HL-60/S4 (cell line): Measurements from ENCODE around the gene DENND1A.

Experiments
- in situ Hi-C: fragments of 300-500 bp; cut with MboI; formaldehyde crosslinking; loops from 2 replicates; pipeline ENCODE4 v1.14.3; 2022; ENCODE audit warnings: low sequenced_read_pairs

DENND1A gene

DNA sequence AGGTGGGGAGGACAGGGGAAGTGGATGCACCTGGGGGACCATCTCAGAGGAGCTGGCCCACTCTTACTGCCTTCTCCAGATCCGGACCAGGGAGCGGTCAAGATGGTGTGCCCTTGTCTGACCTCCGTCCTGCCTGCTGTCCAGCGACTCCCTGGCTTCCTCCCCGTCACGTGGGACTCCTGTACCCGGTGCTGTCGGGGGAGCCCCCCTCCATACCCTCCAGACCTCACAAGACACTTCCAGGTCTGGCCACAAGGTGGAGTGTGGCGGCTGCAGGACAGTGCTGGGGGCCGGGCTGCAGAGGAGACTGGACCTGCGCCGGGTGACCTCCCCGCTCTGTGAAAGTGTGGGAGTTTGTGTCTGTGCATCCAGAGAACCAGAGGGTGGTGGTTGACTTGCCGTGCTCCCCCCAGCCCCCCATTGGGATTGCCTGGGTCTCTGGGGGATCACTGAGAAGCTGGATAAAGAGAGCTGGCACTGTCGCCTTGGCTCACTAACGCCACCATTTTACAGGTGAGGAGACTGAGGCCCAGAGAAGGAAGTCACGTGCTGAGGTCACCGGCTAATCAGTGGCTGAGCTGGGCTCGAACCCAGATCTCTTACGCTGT is 575.8 kb downstream of the DENND1A start:
- in situ Hi-C loops: loop anchor here (10.0 kb wide), 1 partner anchor 889 kb away; no protein-coding TSS in a partner anchor

DNA sequence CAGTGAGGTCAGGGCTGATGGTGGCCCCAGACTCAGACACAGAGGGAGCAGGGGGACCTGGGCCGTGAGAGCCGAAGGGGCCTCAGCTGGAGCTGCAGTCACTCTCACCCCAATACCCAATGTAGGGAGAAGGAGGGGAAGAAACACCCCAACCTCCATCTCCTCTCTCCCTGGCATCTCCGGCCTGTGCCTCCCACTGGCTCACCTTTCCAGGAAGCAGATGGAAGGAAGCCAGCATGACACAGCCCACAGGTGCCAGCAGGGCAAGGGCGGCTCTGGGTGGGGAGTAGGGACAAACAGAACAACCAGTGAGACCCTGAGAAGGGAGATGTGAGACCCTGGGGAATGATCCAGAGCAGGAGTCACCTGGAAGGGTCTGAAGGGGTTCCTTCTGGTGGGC is 576.9 kb downstream of the DENND1A start:
- in situ Hi-C loops: loop anchor here (10.0 kb wide), 1 partner anchor 888 kb away; no protein-coding TSS in a partner anchor

DNA sequence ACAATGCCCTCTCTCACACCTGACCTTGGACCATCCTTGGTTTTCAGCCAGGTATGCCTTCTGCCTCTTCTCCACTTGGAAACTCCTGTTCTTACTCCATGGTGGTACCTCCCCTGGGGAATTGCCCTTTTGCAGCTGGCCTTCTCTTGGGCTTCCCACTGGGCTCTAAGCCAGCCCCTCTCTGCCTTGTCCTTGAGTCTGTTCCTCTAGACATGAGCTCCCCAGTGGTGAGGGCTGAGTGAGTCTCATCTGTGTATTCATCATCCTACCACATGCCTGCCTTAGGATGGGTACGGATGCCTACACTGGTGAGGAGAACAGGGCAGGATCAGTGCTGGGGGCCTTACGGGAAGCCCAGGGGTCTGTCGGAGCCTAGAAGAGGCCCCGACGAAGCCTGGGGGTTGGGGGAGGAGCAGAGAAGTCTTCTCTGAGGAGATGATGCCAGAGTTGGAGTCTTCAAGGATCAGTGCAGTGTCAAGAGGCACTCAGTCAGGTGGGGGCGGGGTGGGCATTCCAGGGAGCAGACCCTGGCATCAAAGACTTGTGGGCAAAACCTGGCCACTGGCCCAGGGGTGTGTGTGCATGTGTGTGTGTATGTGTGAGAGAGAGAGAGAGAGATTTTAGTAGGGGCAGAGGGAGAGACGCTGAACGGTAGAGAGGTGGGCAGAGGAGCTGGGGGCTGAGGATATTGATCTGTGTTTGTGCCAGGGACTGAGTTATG is 579.2 kb downstream of the DENND1A start:
- in situ Hi-C loops: loop anchor here (10.0 kb wide), 1 partner anchor 886 kb away; no protein-coding TSS in a partner anchor

DNA sequence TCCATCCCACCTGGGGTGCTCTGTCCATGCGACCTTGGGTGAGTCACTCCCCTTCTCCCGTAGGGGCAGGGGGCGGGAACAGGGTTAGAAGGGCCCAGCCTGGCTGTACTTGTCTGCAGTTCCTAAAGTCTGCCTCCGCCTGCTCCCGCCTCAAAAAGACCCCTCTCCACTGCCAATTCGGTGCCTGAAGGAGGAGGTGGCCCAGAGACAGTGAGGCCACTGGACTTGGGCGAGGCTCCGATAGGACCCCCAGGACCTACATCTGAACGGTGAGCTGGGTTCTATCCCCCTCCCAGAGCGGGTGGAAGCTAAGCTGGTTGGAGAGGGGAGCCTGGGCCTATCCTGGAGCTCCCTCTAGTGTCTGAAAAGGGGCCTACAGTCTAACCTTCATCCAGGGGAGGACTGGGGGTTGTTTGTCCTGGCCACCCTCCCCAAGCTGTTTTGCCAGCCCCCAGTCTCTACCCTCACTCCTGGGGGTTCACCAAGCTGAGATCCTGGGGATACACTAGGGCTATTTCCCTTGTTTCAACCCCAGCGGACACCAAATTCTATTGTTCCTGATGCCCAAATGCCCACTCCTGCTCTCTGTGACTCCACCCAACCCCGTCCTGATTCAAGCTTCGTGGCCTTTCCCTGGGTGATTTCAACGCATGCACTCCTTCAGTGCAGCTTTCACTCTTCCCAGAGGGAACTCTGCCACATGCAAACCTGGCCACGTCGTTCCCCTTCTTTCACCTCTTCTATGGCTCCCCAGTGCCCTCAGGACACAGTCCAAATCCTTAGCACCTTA is 580.0 kb downstream of the DENND1A start:
- in situ Hi-C loops: loop anchor here (10.0 kb wide), 2 partner anchors 265 to 885 kb away; no protein-coding TSS in a partner anchor

DNA sequence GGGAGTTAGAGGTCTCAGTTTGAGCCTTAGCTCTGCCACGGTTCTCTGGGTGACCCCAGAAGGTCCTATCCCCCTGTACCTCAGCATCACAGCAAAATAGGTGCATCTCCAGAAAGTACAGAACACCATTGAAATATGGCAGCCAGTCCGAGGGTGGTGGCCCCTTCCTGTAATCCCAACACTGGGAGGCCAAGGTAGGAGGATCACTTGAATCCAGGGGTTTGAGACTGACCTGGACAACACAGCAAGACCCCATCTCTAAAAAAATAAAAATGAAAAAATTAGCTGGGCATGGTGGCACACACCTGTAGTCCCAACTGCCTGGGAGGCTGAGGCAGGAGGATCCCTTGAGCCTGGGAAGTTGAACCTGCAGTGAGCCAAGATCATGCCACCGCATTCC is 580.9 kb downstream of the DENND1A start:
- in situ Hi-C loops: loop anchor here (10.0 kb wide), 1 partner anchor 264 kb away; no protein-coding TSS in a partner anchor

DNA sequence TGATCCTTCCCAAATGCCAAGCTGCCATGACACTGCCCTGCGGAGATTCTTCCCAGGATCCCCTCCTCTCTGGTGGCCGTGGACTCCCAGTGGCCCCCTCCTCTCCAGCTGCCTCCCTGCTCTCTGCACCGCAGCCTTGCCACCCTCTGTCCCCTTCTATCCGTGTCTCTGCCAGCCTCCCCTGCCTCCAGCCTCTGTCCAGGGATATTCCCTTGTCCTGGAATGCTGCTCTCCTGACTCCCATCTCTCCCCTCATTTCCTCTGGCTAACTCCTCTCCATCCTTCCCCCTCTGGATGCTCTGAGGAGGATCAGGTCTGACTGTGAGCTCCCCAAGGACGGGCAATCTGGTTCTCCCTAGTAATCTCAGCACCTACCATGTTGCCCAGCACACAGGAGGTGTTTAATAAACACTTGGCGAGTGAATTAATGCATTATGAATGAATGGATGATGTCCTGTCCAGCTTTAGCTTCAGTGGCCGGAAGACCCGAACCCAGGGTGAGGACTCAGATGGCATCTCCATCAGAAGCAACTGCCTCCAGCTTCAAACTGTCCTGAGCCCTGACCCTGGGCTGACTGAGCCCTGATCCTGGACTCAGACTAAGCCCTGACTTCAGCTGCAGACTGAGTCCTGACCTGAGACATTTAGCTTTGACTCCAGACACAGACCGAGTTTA is 581.5 kb downstream of the DENND1A start:
- in situ Hi-C loops: loop anchor here (10.0 kb wide), 1 partner anchor 264 kb away; no protein-coding TSS in a partner anchor

DNA sequence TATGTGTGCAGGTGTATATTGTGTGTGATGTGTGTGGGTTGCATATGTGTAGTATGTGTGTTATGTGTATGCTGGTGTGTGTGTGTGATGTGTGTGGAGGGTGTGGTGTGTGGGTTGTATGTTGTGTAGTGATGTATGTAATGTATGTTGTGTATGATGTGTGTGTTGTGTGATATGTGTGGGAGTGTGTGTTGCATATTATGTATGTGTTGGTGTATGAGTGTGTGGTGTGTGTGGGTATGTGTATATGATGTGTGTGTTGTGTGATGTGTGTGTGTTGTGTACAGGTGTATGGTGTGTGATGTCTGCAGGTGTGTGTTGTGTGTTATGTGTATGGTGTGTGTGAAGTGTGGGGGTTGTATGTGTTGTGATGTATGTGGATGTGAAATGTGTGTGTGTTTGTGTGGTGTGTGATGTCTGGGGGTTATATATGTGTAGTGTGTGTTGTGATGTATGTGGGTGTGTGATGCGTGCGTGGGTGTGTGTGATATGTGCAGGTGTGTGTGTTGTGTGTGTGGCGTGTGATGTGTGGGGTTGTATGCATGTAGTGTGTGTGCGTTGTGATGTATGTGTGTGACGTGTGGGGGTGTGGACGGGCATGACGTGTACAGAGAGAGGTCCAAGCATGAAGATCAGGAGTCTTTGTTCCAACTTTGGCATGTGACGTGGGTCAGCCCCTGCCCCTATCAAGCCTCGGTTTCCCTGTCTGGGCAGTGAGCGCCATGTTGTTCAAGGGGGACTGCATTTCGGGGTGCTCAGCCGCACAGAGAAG is 582.5 kb downstream of the DENND1A start:
- in situ Hi-C loops: loop anchor here (10.0 kb wide), 1 partner anchor 263 kb away; no protein-coding TSS in a partner anchor

DNA sequence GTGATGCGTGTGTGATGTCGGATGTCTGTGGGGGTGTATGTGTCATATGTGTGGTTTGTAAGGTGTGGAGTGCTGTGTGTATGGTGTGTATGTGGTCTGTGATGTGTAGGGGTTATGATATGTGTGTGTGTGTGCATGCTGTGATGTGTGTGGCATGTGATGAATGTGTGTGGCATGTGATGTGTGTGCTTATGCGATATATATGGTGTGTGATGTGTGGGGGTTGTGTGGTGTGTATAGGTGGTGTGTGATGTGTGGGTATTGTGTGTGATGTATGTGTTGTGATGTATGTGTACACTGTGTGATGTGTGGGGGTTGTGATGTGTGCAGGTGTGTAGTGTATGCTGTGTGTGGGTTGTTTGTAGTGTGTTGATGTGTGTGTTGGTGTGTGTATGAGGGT is 583.1 kb downstream of the DENND1A start:
- in situ Hi-C loops: loop anchor here (10.0 kb wide), 1 partner anchor 262 kb away; no protein-coding TSS in a partner anchor

DNA sequence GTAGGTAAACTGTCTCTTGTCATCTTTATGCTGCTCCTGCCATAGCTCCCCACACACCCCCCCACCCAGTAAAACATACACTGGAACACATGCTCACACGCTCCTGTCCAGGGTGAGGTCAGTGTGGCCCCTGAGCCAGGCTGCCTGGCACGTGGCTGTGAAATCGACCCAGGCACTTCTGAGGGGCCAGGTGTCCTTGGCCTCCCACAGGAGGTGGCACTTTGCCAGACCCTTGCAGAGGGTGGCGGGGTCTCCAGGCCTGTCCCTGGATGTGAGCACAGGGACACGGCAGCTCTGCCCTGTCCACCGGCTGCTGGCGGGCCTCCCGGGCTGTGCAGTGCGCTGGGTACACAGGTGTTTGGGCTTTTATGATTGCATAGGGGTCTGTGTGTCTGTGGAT is 583.9 kb downstream of the DENND1A start:
- in situ Hi-C loops: loop anchor here (10.0 kb wide), 1 partner anchor 261 kb away; no protein-coding TSS in a partner anchor

DNA sequence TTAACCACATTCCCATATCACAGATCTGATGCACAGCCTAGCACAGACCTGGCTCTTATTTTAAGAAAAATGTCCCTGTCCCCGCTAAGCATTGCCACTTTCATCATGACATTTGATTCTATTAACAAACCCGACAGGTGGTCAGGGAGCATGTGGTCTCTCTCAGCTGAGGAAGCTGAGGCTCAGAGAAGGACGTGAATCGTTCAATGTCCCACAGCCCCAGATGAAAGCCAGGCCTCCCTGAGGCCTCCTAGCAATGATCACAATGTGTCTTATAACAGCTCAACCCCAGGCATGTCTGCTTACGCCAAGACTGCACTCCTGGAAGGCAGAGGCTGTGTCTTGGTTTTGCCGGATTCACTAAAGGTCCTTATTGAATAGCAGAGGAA is 584.4 kb downstream of the DENND1A start:
- in situ Hi-C loops: loop anchor here (10.0 kb wide), 1 partner anchor 261 kb away; no protein-coding TSS in a partner anchor

DNA sequence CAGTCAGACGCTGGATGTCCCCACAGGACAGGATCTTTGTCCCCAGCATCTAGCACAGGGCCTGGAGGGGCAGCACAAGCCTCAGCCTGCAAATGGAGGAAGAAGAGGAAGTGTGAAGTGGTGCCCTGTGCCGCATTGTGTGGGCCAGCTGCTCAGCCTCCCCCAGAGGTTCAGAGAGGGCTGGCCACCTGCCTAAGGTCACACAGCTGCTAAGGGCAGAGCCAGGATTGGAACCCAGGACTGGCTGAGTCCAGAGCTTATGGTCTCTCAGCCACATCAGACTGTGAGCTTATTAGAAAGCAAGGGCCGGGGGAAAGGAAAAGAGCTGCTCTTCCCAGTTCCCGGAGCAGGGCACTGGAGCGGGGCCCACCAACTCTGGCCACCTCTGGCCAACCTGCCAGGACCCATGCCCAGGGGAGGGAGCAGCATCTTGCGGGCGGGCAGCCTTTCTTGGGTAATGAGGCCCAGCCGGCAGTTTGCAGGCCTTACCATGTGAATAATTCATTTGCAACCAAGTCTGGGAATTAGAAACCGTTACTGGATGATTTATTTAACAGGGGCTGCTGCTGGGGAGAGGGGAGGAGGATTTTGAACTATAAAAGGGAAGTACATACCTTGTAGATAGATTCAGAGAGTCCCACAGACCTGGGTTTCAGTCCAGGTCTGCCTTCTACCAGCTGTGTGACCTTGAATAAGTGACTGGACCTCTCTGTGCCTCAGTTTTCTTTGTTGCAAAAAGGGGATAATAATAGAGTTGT is 585.6 kb downstream of the DENND1A start:
- in situ Hi-C loops: loop anchor here (10.0 kb wide), 1 partner anchor 260 kb away; no protein-coding TSS in a partner anchor

DNA sequence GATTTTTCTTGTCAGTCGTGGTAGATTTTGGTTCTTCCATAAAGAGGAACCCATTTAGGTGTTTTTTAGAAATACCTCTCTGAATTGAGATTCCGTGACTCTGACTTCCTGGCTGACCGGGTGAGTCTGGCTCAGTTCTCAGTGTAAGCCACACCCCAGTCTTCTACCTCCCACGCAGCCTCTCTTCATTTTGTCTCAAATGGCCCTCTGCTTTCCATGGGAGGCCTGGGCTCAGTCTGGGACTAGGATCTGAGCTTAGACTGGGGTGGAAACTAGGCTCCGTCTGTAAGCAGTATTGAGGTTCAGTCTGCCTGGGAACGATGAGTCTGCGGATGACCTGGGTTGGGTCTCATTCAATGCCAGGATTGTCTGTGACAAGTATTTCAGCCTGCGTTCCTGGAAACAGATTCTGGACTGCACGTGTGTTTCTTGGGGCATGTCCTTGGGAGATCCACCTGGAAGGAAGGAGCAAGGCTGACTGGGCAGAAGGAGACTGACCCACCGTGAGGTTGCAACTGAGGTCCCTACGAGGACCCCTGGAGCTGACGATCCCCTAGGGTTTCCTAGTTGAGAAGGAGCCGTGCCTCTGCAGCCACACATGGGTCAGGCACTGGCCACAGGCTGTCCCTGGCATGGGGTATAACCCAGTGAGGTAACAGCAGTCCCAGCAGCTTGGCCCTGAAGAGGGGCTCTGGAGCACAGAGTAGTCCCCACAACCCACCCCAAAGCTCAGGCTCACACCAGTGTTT is 586.3 kb downstream of the DENND1A start:
- in situ Hi-C loops: loop anchor here (10.0 kb wide), 1 partner anchor 259 kb away; no protein-coding TSS in a partner anchor

DNA sequence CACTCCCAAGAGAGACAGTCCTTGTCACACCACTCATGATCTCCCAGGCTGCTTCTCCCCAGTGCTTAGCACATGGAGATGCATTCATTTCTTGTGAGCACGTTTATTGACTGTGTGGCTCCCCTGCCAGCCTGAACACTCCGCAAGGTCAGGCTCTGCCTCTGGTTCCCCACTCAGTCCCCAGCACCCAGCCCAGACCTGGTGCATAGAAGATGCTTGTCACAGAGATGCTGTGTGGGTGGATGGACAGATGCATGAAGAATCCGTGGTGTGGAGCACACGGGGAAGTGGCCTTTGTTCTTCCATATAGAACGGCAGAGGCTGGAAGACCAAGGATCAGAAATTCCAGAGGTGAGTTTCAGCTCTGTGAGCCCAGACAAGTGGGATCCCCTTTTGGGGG is 587.7 kb downstream of the DENND1A start:
- in situ Hi-C loops: loop anchor here (10.0 kb wide), 1 partner anchor 257 kb away; no protein-coding TSS in a partner anchor

DNA sequence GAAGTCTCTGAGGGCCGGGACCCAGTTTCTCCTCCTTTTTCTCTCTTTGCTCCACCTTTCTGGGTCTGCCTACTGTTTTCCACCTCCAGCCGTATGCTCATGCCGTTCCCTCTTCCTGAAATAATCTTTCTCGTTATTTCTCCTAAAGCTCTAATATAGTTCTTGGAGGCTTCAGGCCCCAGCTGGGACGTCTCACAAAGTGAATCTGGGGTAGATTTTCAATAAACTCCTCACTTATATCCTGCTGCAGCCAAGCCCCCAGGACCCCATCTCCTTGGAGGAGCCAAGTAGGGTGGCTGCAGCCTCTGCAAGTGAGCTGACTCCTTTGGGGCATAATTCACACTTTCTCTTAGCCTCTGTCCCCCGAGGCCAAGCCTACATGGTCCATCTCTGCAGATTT is 588.1 kb downstream of the DENND1A start:
- in situ Hi-C loops: loop anchor here (10.0 kb wide), 1 partner anchor 257 kb away; no protein-coding TSS in a partner anchor

DNA sequence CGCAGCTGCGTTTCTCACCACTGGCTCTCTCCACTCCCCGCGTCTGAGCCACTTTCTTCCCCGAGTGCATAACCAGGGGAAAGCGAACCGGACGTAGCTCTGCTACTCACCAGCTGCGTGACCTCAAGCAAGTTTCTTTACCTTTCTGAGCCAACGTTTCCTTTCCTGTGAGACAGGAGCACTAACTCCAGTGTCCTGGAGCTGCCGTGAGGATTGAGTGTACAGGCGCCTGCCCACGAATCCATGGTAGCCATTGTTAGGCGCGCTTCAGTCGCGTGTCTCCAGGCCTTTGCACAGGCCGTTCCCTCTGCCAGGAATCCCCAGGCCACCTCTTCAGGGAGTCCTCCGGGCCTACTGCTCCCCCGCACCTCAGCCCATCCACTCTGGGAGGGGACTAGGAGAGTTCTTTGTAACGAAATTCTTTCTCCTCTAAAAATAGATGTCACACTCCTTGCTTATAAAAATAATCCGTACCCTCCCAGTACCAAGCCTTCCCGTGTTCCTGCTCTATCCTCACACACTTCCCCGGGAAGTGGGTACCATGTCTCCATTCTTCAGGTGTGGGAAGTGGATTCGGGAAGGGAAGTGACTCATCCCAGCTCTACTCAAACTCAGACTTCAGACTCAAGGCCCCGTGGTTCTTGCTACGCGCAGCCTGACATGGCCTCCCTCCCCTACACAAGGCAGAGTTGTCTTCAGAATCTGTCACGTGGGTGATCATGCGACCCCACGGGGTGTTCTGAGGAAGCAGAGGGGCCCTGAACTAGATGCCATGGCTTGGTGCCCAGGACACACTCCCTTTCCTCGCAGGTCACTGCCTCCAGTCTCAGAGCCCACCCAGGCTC is 590.0 kb downstream of the DENND1A start:
- in situ Hi-C loops: loop anchor here (10.0 kb wide), 1 partner anchor 255 kb away; no protein-coding TSS in a partner anchor

DNA sequence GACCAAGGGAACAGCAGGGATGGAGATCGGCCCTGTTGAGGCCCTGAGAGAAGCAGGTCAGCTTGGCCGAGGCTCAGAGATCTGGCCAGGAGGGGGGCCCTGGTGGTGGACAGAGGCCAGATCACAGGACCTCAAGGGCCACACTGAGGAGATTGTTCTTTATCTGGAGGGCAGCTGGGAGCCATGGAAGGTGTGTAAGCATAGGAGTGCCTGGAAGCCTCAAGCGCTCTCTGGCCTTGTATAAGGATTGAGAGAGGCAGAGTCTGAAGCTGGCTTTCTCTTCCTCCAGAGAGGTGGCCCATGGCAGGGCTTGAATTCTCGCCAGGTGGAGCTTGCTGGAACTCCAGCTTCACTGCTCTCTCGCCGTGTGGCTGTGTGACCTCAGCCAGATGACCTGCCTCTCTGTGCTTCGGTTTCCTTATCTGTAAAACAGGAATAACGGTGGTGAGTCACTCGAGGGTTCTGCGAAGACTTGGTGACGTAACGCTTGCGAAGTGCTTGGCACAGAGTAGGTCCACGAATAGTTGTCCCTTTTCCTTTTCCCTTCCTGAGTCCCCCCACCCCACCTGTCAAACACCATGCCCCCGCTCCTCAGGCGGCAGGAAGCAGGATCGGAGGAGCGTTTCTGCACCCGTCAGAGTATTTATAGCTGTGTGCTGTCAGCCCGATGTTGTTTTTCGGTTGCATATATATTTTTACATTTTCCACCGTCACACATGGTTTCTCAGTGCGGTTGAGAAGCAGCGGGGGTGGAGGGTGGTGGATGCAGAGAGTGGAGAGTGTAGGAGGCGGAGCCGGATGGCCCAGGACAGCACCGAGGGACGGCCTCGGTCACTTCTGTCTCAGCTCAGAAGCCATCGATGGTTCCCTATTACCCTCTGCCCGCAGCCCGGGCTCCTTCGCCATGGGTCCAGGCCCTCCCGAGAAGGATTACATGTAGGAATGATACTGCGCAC is 590.9 kb downstream of the DENND1A start:
- in situ Hi-C loops: no loop called here
